Measurements from ENCODE around the gene TTC39B. TPM values are rescaled to one million over a fixed set of nuclear protein-coding genes. Genes with fewer than 3 reads are reported as not detected.
A peak's percentile ranks its signal among the peaks of the same experiment; 100 is the strongest.
"Not testable (repeated sequence)": the region's sequence is repeated elsewhere in the genome, so short reads cannot be mapped to it uniquely, and the experiment has no call there.

TTC39B gene
- total RNA-seq, 1 donor from 2014 or later: 30.6 TPM

DNA sequence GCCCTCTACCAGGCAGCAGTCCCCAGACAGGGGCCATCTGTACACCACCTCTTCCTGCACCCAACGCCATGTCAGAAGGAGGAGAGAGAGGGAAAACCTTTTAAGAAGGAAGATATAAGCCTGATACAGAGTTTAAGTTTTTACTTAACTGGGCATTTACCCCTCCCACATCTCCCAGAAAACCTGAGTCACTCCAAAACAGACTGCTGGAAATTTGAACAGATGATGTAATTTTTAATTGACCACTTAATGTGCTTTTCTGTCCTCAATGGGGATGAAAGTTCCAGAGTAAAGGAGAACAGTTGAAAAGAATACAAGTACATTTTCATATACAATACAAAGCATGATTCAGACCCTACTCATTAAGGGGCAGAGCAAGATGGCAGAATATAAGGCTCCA lies 63.9 kb downstream of the TTC39B start:
- Mint-ChIP-seq H3K27me3 (ENCODE audit: low read depth) (no peaks in the 10 kb centered on the region), H3K4me3 (ENCODE audit: unreplicated experiment) (no peak overlapping the region), H3K9me3 (ENCODE audit: low read depth) (peaks cover 8% of the 10 kb centered on the region), H3K36me3 (ENCODE audit: low read depth) (peaks cover 8% of the 10 kb centered on the region), H3K4me1 (ENCODE audit: low read depth) (peaks cover 89% of the 10 kb centered on the region), H3K27ac (ENCODE audit: unreplicated experiment) (peak overlapping the region; percentile 91)
- no peak for DNase-seq (ENCODE audit: low spot score)
- TF ChIP-seq, protein P1, sequence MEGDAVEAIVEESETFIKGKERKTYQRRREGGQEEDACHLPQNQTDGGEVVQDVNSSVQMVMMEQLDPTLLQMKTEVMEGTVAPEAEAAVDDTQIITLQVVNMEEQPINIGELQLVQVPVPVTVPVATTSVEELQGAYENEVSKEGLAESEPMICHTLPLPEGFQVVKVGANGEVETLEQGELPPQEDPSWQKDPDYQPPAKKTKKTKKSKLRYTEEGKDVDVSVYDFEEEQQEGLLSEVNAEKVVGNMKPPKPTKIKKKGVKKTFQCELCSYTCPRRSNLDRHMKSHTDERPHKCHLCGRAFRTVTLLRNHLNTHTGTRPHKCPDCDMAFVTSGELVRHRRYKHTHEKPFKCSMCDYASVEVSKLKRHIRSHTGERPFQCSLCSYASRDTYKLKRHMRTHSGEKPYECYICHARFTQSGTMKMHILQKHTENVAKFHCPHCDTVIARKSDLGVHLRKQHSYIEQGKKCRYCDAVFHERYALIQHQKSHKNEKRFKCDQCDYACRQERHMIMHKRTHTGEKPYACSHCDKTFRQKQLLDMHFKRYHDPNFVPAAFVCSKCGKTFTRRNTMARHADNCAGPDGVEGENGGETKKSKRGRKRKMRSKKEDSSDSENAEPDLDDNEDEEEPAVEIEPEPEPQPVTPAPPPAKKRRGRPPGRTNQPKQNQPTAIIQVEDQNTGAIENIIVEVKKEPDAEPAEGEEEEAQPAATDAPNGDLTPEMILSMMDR (IDR thresholded peaks at IDR 0.05): no peak

DNA sequence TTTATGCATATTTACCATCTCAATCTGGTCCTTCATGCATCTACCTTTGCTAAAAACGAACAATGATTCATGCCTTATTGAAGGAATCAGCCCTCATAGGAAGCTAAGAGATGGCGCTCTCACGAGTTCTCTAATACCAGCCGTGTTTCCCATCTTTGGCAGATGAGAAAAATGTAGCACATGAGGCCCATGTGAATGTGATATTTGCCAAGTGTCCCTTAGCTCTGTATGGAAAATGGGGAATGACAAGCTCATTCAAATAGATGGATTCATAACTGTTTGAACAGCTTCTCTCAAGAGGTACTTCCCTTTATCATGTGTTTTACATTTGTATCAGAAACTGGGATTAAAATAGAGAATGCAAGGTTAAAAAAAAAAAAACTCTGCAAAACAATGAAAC lies 66.1 kb downstream of the TTC39B start:
- Mint-ChIP-seq H3K36me3 (ENCODE audit: low read depth) (peaks cover 17% of the 10 kb centered on the region), H3K9me3 (ENCODE audit: low read depth) (peaks cover 25% of the 10 kb centered on the region), H3K27me3 (ENCODE audit: low read depth) (no peaks in the 10 kb centered on the region), H3K4me3 (ENCODE audit: unreplicated experiment) (peak overlapping the region; percentile 10), H3K27ac (ENCODE audit: unreplicated experiment) (peak overlapping the region; percentile 91), H3K4me1 (ENCODE audit: low read depth) (peaks cover 85% of the 10 kb centered on the region)
- no peak for DNase-seq (ENCODE audit: low spot score)
- TF ChIP-seq, protein P1 (IDR thresholded peaks at IDR 0.05): no peak

DNA sequence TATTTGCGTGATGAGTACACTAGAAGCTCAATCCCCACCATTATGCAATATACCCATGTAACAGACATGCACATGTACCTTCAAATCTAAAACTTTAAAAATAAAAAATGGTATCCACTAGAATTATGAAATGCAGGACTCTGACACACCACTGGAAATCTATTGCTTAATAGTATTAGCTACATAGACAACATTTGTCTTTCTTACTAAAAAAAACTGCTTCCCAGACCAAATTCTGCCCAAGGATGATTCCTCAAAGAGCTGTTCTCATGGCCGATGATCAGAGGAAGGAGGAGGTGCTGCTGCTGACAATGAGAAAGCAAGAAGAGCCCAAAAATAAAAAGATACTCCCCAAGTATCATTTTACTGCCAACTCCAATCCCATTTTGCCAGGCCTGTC lies 67.2 kb downstream of the TTC39B start:
- TF ChIP-seq, protein P1 (IDR thresholded peaks at IDR 0.05): no peak
- H3K4me3 Mint-ChIP-seq (ENCODE audit: unreplicated experiment): no peak overlapping the region
- DNase-seq (ENCODE audit: low spot score): no peak
- H3K9me3 Mint-ChIP-seq (ENCODE audit: low read depth): peaks cover 32% of the 10 kb centered on the region
- H3K27ac Mint-ChIP-seq (ENCODE audit: unreplicated experiment): peak overlapping the region; percentile 91
- H3K36me3 Mint-ChIP-seq (ENCODE audit: low read depth): peaks cover 20% of the 10 kb centered on the region
- H3K4me1 Mint-ChIP-seq (ENCODE audit: low read depth): peaks cover 83% of the 10 kb centered on the region
- H3K27me3 Mint-ChIP-seq (ENCODE audit: low read depth): no peaks in the 10 kb centered on the region

DNA sequence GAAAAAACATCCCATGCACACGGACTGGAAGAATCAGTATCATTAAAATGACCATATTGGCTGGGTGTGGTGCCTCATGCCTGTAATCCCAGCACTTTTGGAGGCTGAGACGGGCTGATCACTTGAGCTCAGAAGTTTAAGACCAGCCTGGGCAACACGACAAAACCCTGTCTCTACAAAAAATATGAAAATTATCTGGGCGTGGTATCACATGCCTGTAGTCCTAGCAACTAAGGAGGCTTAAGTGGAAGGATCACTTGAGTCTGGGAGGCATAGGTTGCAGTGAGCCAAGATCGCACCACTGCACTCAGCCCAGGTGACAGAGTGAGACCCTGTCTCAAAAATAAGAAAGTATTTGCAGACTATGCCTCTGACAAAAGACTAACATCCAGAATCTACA lies 68.4 kb downstream of the TTC39B start:
- Mint-ChIP-seq H3K27ac (ENCODE audit: unreplicated experiment) (peak overlapping the region; percentile 77), H3K4me1 (ENCODE audit: low read depth) (peaks cover 72% of the 10 kb centered on the region), H3K4me3 (ENCODE audit: unreplicated experiment) (no peak overlapping the region), H3K36me3 (ENCODE audit: low read depth) (peaks cover 20% of the 10 kb centered on the region), H3K9me3 (ENCODE audit: low read depth) (peaks cover 32% of the 10 kb centered on the region), H3K27me3 (ENCODE audit: low read depth) (no peaks in the 10 kb centered on the region)
- no peak for DNase-seq (ENCODE audit: low spot score)
- TF ChIP-seq, protein P1 (IDR thresholded peaks at IDR 0.05): no peak

DNA sequence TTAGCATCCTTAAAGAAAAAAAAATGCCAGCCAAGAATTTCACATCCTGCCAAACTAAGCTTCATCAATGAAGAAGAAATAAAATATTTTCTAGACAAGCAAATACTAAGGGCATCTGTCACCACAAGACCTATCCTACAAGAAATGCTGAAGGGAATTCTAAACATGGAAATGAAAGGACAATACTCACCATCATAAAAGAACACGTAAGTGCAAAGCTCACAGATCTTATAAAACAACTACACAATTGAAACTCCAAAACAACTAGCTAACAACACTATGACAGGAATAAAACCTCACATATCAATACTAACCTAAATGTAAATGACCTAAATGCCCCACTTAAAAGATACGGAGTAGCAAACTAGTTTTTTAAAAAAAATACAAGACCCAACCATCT lies 71.4 kb downstream of the TTC39B start:
- peaks cover 26% of the 10 kb centered on the region for H3K36me3 Mint-ChIP-seq (ENCODE audit: low read depth)
- no peak overlapping the region for H3K4me3 Mint-ChIP-seq (ENCODE audit: unreplicated experiment)
- TF ChIP-seq, protein P1 (IDR thresholded peaks at IDR 0.05): no peak
- H3K27me3 Mint-ChIP-seq (ENCODE audit: low read depth): no peaks in the 10 kb centered on the region
- peaks cover 32% of the 10 kb centered on the region for H3K9me3 Mint-ChIP-seq (ENCODE audit: low read depth)
- peak overlapping the region; percentile 30 for H3K27ac Mint-ChIP-seq (ENCODE audit: unreplicated experiment)
- peaks cover 57% of the 10 kb centered on the region for H3K4me1 Mint-ChIP-seq (ENCODE audit: low read depth)
- DNase-seq (ENCODE audit: low spot score): no peak

DNA sequence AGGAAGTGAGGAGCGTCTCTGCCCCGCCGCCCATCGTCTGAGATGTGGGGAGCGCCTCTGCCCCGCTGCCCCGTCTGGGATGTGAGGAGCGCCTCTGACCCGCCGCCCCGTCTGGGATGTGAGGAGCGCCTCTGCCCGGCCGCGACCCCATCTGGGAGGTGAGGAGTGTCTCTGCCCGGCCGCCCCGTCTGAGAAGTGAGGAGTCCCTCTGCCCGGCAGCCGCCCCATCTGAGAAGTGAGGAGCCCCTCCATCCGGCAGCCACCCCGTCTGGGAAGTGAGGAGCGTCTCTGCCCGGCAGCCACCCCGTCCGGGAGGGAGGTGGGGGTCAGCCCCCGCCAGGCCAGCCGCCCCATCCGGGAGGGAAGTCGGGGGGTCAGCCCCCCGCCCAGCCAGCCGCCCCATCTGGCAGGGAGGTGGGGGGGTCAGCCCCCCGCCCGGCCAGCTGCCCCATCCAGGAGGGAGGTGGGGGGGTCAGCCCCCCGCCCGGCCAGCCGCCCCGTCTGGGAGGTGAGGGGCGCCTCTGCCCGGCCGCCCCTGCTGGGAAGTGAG lies 73.0 kb downstream of the TTC39B start:
- H3K27me3 Mint-ChIP-seq (ENCODE audit: low read depth): not testable (repeated sequence)
- peaks cover 32% of the 10 kb centered on the region for H3K9me3 Mint-ChIP-seq (ENCODE audit: low read depth)

DNA sequence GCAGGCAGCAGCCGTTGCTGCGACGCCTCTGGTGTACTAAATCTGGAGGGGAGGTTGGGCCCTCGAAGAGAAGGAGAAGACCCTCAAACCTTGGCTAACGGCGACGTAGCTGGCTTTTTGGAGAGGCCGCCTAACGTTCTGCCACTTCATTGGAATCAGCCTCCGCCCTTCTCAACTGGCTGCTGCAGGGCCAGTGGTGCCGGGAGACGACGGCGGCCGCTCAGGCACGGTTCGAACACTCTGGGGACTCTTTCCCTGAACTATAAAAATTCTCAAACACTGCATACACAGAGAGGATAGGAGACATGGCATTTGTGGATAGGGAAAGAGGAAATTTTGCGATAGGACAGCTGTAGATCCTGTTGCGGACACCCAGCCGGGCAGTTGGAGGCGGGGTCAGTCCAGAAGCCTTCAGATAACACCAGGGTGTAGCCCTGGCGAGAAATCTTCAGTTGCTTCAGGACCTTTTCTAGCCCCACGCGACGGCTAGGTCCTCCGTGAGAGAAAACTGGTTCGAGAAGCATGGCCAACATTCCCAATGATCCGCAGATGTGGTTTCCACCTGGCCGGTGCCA lies 74.2 kb downstream of the TTC39B start:
- Mint-ChIP-seq H3K9me3 (ENCODE audit: low read depth) (peaks cover 21% of the 10 kb centered on the region), H3K36me3 (ENCODE audit: low read depth) (peaks cover 16% of the 10 kb centered on the region), H3K4me1 (ENCODE audit: low read depth) (peaks cover 40% of the 10 kb centered on the region)
- H3K27me3 Mint-ChIP-seq (ENCODE audit: low read depth); DNase-seq (ENCODE audit: low spot score); H3K4me3 Mint-ChIP-seq (ENCODE audit: unreplicated experiment); H3K27ac Mint-ChIP-seq (ENCODE audit: unreplicated experiment): not testable (repeated sequence)

More for the DNA sequence above, 73.0 kb downstream of the TTC39B start:
- not testable (repeated sequence) for H3K4me3 Mint-ChIP-seq (ENCODE audit: unreplicated experiment); DNase-seq (ENCODE audit: low spot score); H3K27ac Mint-ChIP-seq (ENCODE audit: unreplicated experiment)
- peaks cover 47% of the 10 kb centered on the region for H3K4me1 Mint-ChIP-seq (ENCODE audit: low read depth)
- peaks cover 26% of the 10 kb centered on the region for H3K36me3 Mint-ChIP-seq (ENCODE audit: low read depth)

All from chondrocyte (in vitro differentiated cells).